Muscle of arm (tissue), 12 donors: Measurements from ENCODE around the gene MSH3. TPM values are rescaled to one million over a fixed set of nuclear protein-coding genes. Genes with fewer than 3 reads are reported as not detected.
"Not testable (repeated sequence)": the region's sequence is repeated elsewhere in the genome, so short reads cannot be mapped to it uniquely, and the experiment has no call there.

Experiments
- DNase-seq: peaks from one replicate; pipeline ENCODE4 v3.0.0-alpha.2; 2013
- polyA plus RNA-seq, 12 donors: library from polyadenylated mRNA; unstranded; fragments of 120-200 nt; gene quantifications; one replicate each; pipeline ENCODE4 v1.2.1, GENCODE V29; 2013; ENCODE audit not compliant: insufficient read length in 12 of 12

The MSH3 gene
- polyA plus RNA-seq, 12 donors, result 9.4 to 13.1 (median 12.4) TPM; not detected in 1

DNA sequence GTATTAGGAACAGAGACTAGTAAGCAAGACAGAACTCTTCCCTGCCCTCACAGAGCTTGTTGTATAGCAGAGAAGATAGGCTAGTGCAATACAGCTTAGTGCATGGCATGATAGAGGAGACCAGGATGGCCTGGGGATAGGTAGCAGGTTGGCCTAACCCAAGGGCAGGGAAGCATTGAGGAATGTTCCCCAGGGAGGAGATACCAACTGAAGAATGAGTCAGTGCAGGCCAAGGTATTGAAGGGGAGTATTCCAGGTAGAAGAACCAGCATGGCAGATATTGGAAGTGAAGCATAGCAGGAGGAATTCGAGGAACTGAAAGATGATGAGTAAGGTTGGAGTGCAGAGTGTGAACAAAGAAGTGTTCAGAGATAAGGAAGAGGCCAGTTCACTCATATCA, 138.9 kb downstream of the MSH3 start:
- DNase-seq, result no peak

DNA sequence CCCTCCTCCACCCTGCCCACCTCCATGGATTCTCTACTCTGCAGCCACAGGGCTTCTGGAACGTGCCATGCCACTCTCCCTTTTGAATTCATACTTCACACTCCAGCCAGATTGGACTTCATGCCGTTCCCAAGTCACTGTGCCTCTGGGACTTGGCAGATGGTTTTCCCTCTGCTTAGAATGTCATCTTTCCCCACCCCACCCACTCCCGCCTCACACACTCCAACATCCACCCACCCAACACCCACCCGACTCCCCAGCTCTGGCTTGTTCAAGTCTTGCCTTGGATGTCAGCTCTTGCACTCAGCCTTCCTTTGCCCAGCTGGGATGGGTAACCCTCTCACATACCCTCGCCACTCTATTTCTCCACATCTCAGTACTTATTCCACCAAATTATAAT, 142.4 kb downstream of the MSH3 start:
- no peak for DNase-seq

DNA sequence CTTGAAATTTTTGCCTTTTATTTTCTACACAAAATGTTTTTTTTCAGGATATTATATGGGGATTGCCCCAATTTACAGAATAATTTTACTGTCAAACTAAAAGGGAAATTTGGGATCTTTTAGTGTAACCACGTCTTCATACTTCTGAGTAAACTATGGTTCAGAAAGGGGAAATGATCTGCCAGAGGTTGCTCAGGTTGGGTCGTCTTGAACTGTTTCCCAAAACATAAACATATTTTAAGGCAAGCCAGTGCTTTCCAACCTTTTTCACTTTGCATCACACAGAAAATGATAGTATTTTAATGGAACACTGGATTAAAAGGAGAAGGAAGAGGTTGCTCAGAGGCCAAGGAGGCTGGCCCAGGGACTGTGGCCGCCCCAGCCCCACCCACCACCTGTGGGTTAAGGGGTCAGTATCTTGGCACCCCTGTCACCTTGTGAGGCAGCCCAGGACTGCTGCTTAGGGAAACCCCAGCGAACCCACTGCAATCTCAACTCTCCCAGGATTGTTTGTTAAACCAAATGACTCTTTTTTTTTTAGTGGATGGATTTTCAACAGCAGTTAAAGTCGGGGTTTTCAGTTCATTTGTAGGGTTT, 143.1 kb downstream of the MSH3 start:
- no peak for DNase-seq

DNA sequence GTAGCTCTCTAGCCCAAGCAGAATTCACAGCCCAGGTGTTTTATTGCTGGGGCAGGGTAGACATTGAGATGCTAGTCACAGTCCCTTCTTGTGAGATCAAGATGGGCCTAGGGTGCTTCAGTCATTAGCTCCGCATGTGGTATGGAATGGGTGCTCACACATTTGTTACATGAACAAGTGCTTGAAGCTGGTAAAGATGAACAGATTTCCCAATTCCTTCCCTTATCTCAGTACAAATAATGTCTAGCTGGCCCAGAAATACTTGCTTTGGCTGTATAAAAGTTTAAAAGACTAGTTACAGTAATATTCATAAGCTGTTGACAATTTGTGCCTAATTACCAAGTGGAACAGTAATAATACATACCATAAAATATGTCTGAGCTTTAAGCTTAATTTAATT, 143.7 kb downstream of the MSH3 start:
- DNase-seq, result no peak

DNA sequence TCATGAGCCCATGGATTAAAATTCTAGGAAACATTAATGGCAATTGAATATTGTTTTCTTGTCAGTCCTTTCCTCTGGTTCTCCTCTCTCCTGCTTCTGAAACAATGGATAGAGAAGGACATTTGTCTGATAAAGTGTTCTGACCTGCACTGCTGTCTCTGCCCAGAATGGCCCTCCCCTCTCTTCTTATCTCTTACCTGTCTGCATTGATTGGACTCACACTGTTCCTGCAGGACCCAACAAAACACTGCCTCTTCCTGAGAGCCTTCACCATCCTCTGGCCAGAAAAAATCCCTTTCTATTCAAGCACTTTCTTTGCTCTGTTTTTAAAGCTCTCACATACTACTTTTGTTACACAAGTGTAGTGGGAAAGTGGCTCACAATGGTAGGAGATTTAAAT, 144.2 kb downstream of the MSH3 start:
- DNase-seq, result no peak

DNA sequence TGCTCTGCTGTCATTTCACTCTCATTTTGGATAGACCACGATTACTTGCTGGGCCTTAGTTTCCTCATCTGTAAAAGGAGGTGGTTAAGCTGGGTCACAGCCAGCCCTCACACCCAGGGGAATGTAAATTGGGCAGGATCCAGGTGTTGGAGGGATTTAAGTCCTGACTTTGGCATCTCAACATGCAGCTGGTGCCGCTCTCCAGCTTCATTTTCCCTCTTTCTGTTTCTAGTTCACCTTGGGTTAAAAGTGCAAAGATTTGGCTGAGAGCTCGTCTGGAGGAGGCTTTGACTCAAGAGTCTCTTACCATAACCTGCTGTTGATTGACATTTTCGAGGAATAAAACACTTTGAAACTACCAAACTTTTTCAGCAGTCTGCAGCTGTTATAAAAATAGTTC, 144.6 kb downstream of the MSH3 start:
- DNase-seq, result no peak

DNA sequence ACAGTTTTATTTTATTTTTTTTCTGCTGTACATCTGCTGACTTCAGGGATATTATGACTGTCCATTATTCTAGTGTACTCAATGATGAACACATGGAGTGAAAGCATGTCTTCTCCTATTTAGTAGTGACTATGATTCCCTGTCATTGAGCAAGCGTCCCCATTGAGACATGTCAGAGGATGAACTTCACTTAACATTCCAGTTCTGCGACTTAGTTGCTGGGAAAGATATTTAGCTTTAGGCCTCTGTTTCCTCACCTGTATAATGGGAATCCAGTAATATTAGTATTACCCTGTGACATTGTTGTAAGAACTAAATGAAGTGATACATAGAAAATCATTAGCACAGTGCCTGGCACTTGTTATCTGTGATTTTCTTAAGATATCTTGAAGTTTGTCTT, 145.1 kb downstream of the MSH3 start:
- DNase-seq, result no peak

DNA sequence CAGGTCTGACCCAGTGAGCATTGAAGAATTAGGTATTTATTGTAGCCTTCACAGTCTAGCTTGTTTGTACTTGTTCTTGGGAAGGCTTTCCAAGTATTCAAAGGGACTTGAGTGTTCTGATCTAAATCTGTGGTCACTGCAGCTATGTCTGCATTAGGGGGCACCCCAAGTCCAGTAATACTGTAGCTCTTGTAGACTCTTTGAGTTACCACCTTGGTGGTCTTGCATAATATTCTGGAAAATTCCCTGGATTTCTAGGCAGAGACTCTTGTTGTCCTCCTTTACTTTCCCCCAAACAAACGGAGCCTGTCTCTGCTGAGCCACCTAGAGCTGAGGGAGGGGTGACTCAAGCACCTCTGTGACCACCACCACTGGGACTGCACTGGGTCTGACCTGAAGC, 149.9 kb downstream of the MSH3 start:
- DNase-seq, result no peak

DNA sequence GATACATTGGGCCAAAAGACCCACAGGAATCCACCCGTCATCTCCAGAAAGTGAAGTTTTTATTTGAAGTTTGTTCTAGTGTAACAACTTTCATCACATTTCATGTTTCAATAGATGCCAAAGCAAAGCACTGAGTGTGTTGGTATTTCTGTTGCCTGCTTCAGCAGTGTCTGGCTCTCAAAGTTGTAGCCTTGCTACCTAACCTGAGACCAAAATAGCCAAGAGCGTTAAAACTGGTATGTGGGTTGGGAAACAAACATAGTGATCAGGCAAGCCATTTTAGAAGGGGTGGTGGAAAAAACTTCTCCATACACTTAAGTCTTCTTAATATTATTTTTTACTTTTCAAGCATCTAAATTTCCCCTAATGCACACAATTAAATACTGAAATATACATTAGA, 150.6 kb downstream of the MSH3 start:
- DNase-seq, result no peak

DNA sequence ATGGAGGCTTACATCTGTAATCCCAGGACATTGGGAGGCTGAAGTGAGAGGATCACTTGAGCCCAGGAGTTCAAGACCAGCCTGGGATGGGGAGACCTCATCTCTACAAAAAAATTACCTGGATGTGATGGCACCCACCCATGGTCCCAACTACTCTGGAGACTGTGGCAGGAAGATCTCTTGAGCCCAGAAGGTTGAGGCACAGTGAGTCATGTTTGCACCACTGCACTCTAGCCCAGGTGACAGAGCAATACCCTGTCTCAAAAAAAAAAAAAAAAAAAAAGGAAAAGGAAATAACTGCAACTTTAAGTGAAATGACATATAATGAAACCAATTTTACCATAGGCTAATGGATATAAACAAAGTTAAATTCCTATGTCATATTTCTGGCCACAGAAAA, 152.5 kb downstream of the MSH3 start:
- no peak for DNase-seq

DNA sequence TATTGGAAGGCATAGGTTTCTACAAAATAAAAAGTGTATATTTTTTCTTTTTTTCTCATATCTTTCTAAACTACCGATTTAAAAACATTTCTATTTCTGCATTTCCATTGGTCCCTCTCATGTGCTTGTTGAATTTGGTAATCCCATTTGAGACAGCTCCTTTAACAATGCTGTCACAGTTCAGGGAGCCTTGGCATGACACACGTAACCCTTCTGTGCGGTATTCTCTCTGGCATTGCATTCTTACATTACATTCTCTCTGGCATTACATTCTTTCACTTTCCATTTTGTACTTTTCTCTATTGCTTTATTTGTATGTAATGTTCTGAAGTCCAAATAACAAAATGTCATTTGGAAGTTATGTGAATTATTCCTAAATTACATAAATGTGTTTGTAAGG, 155.0 kb downstream of the MSH3 start:
- no peak for DNase-seq

DNA sequence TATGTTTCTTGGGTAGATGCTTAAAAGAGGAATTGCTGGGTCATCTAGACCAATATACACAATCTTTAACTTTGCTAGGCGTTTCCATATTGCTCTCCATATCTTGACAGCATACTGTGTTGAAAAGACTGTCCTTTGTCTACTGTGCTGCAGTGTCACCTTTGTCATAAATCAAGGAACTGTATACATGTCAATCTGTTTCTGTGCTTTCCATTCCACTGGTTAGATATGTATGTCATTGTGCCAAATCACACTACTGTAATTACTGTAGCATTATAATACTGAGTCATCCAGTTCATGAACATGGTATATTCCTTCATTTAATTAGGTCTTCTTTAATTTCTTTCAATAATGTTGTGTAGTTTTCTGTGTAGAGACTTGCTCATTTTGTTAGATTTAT, 156.0 kb downstream of the MSH3 start:
- no peak for DNase-seq

DNA sequence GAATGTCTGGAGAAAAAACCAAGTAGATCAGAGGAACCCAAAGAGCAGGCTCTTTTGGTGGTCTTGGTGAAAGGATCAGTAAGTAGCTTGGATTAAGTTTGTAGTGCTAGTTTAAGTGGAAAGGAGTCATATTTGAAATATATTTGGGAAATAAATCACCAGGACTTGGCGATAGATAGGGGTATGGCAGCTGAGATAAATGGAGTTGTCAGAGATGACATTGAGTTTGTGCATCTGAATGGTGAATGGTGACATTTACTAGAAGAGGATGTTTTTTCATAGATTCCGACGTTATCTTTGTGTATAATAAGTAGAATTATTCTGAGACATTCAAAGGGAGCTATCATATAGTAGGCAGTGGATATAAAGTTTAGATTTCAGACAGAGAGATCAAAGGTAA, 162.1 kb downstream of the MSH3 start:
- no peak for DNase-seq

DNA sequence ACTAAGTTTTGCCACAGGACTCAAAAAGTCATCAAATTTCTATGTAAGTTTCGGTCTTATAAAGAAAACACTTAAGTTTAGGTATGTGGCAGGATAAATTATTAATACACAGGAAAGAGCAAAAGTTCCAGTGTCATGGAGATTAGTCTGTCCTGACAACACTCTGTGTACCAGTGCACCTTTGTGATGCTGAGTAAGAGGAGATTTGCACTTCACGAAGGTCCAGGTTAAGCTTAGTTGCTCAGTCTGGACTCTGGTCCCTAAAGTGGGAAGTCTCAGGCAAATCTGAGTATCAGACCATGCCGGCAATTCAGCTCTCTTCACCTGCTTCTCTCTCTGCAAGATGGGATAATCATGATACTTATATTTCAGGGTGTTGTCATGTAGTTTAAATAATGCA, 166.2 kb downstream of the MSH3 start:
- no peak for DNase-seq

DNA sequence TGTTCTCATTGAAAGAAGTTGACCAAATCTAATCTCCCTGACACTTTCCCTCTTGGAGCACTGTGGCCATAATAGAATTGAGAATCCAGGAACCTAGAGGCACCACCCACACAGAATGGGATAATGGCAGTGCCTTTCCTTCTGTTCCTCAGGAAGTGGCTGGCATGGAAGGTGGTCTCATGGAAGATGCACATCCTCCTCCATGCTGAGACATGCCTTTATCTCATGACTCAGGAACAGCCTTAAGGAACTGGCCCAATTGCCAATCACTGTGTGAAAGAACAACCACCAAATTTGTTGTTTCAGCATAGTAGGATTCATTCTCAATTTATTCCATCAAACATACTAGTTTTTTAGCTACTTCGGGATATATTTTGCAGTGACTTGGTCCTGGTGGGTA, 168.2 kb downstream of the MSH3 start:
- no peak for DNase-seq

DNA sequence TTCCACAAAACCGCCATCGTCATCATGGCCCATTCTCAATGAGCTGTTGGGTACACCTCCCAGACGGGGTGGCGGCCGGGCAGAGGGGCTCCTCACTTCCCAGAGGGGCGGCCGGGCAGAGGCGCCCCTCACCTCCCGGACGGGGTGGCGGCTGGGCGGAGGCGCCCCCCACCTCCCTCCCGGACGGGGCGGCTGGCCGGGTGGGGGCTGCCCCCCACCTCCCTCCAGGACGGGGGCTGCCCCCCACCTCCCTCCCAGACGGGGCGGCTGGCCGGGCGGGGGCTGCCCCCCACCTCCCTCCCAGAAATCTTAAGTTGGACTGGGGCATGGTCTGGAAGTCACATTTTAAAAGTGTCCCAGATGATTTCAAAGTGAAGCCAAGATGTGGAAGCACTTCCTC, 169.7 kb downstream of the MSH3 start:
- not testable (repeated sequence) for DNase-seq

DNA sequence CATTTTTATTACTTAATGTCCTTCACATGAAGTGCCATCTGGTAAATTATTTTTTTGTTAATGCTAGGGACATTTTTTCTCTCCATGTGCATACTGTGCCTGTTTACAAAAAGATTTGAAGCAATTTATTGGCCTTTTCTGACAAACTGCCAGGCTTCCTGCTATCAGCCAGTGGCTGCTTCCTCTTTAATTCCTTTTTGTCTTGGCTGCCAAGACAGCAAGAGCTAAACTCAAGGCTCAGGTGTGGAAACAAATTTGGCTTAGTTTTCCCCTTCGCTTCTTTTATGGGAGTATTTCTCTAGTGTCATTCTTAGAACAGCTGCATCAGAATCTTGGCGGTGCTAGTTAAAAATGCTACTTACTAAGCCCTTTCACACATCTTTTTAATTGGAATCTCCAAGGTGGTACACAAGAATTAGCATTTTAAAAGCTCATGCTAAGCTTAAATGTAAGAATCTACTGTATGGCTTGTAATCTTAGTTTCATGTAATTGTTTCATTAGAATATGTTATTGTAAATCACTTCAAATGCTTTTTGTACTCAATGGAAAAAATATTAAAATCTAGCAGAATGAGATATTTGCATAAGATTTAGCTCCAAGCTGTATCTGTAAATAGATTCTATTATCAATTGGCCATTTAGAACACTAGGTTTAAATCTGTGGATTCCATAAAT, 171.5 kb downstream of the MSH3 start:
- DNase-seq, result peak; percentile 17

DNA sequence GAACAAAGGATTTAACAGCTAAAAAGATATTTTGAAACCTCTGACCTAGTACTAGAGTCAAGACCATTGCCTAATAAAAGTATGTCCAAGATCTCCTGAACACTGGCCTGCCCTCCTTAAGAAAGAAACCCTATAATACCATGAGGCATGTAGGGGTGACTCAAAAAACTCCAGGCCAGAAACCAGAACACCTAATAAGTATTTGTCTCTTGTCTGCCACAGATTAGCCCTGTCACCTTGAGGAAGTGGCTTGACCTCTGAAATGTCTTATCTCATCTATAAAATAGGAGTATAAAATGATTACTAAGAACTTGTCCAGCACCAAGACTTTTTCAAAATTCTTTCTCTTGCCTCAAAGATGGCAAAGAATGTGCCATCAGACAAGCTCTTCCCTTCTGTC, 180.3 kb downstream of the MSH3 start:
- no peak for DNase-seq

DNA sequence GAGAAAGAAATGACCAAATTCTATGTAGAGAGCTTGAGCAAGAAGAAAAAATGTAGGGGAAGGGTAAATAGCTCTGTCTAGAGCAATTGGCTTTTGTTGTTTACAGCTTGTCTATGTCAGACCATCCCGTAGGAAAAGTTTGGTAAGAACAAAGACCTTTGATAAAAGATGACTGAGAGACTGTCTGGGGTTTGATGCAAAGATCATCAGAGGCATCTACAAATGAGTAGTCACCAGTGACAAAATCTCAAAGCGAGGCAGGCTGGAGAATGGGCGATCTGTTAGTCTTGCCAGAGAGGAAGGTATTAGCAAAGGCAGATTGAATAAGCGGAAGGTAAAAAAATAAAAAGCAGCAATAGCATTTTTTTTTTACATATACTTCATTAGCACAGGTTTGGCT, 180.7 kb downstream of the MSH3 start:
- no peak for DNase-seq

DNA sequence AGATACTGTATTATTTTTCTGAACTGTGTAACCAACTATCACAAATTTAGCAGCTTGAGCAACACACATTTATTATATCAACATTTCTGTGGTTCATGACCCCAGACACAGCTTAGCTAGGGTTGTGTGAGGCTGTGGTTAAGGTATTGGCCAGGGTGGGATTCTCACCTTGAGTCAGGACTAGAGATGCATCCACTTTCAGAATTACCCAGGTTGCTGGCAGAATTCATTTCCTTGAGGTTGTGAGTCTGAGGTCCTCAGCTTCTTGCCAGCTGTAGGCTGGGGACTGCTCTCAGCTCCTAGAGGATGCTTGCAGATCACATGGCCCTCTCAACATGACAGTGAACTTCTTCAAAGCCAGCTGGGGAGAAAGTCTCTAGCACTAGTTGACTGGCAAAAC, 183.2 kb downstream of the MSH3 start:
- DNase-seq, result no peak

DNA sequence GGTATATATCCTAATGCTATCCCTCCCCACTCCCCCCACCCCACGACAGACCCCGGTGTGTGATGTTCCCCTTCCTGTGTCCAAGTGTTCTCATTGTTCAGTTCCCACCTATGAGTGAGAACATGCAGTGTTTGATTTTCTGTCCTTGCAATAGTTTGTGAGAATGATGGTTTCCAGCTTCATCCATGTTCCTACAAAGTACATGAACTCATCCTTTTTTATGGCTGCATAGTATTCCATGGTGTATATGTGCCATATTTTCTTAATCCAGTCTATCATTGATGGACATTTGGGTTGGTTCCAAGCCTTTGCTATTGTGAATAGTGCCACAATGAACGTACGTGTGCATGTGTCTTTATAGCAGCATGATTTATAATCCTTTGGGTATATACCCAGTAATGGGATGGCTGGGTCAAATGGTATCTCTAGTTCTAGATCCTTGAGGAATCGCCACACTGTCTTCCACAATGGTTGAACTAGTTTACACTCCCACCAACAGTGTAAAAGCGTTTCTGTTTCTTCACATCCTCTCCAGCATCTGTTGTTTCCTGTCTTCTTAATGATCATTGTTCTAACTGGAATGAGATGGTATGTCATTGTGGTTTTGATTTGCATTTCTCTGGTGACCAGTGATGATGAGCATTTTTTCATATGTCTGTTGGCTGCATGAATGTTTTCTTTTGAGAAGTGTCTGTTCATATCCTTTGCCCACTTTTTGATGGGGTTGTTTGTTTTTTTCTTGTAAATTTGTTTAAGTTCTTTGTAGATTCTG, 186.8 kb downstream of the MSH3 start:
- not testable (repeated sequence) for DNase-seq

DNA sequence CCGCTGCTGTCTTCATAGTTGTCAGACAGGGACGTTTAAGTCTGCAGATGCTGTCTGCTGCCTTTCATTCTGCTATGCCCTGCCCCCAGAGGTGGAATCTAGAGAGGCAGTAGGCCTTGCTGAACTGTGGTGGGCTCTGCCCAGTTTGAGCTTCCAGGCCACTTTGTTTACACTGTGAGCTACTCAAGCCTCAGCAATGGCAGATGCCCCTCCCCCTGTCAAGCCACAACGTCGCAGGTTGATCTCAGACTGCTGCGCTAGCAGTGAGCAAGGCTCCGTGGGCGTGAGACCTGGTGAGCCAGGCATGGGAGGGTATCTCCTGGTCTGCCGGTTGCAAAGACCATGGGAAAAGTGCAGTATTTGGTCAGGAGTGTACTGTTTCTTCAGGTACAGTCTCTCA, 192.0 kb downstream of the MSH3 start:
- not testable (repeated sequence) for DNase-seq

DNA sequence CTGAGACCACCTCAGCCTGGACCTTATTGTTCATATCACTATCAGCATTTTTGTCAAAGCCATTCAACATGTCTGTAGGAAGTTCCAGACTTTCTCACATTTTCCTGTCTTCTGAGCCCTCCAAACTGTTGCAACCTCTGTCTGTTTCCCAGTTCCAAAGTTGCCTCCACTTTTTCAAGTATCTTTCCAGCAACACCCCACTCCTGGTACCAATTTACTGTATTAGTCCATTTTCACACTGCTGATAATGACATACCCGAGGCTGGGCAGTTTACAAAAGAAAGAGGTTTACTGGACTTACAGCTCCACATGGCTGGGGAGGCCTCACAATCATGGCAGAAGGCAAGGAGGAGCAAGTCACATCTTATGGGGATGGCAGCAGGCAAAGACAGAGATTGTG, 195.7 kb downstream of the MSH3 start:
- DNase-seq, result not testable (repeated sequence)
